ELF-1 (cell line): Measurements from ENCODE around the gene KRTAP9-4.
"Not testable (repeated sequence)": the region's sequence is repeated elsewhere in the genome, so short reads cannot be mapped to it uniquely, and the experiment has no call there.

Experiments used
- DNase-seq: peaks from one replicate; pipeline ENCODE4 v3.0.0-alpha.2; 2016; ENCODE audit warnings: low read depth, low spot score

Gene KRTAP9-4

DNA sequence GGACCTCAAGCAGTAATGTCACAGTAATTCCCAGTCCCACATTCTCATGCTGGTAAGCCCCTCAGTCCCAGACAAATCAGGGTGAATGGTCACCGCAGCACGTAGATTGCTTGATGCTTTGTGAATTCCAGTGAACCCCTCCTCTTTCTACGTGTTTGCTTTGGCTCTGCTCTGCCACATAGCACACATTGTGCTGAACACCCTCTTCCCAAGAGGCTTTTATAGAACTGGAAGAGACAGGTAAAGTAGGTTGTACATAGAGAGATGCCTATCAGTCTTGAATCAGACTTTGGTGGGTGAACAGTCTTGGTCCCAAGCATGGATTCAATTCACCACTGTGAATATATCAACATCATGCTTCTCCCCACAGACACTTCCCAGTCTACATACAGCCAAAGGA, 15.1 kb downstream of the KRTAP9-4 start:
- no peak for DNase-seq

DNA sequence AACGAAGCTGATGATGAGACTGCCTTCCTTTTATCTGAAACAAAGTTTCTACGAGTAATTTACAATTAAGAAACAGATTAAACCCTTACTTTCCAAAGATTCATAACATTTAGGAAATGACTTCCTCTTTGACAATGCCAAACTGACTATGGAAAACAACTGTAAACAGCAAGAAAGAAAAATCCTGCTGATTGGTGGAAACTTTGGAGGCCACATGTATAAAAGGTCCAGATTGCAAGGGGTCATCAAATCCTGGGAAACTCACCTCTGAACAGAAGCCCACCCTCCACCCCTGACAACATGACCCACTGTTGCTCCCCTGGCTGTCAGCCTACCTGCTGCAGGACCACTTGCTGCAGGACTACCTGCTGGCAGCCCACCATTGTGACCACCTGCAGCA, 15.6 kb downstream of the KRTAP9-4 start, which contains the start of gene KRTAP9-6:
Gene KRTAP9-6, plus strand, starts transcription at position 301 of the 400 bp plus-strand sequence. Its CDS starts 0 bp downstream, at position 301.
- no peak for DNase-seq

DNA sequence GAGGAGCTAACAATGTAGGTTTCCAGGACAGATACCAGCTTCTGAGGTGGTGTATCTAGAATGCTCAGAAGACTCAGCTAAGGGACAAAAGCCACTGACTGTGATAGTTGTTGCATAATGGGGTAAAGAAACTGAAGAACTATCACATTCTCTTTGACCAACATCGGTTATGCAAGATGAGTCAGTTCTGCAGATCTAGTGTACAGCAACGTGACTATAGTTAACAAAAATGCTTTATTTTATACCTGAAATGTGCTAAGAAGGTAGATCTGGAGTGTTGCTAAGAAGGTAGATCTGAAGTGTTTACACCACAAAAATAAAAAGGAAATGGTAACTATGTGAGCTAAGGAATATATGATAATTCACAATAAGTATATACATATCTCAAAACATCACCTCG, 18.2 kb downstream of the KRTAP9-4 start:
- no peak for DNase-seq

DNA sequence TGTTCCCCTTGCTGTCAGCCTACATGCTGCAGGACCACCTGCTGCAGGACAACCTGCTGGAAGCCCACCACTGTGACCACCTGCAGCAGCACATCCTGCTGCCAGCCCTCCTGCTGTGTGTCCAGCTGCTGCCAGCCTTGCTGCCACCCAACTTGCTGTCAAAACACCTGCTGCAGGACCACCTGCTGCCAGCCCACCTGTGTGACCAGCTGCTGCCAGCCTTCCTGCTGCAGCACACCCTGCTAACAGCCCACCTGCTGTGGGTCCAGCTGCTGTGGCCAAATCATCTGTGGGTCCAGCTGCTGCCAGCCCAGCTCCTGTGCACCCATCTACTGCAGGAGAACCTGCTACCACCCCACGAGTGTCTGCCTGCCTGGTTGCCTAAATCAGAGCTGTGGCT, 21.8 kb downstream of the KRTAP9-4 start:
- DNase-seq: not testable (repeated sequence)

DNA sequence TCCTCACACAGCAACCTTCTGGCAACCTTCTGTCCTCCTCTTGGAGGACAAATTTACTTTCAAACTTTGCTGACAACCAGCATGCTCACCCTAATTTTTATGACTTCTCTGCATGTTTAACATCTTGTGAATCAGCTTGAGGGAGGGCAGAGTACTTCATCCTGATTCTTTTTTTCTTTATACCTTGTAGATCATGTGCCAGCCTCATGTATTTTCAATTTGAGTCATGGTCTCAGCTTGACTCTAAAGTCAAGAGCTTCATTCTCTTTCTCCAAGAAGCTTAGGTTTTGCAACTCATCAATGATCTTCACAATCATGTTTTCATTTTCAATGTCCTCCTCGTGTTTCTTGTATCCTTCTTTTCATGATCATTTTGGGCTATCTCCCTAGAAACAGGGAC, 22.4 kb downstream of the KRTAP9-4 start:
- no peak for DNase-seq

DNA sequence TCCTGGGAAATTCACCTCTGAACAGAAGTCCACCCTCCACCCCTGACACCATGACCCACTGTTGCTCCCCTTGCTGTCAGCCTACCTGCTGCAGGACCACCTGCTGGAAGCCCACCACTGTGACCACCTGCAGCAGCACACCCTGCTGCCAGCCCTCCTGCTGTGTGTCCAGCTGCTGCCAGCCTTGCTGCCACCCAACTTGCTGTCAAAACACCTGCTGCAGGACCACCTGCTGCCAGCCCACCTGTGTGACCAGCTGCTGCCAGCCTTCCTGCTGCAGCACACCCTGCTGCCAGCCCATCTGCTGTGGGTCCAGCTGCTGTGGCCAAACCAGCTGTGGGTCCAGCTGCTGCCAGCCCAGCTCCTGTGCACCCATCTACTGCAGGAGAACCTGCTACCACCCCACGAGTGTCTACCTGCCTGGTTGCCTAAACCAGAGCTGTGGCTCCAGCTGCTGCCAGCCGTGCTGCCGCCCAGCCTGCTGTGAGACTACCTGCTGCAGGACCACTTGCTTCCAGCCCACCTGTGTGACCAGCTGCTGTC, 26.2 kb downstream of the KRTAP9-4 start, which contains the start of gene KRTAP9-7:
Gene KRTAP9-7, plus strand, starts transcription at position 51 of the 543 bp plus-strand sequence. Its CDS starts 0 bp downstream, at position 51.
- DNase-seq: not testable (repeated sequence)

DNA sequence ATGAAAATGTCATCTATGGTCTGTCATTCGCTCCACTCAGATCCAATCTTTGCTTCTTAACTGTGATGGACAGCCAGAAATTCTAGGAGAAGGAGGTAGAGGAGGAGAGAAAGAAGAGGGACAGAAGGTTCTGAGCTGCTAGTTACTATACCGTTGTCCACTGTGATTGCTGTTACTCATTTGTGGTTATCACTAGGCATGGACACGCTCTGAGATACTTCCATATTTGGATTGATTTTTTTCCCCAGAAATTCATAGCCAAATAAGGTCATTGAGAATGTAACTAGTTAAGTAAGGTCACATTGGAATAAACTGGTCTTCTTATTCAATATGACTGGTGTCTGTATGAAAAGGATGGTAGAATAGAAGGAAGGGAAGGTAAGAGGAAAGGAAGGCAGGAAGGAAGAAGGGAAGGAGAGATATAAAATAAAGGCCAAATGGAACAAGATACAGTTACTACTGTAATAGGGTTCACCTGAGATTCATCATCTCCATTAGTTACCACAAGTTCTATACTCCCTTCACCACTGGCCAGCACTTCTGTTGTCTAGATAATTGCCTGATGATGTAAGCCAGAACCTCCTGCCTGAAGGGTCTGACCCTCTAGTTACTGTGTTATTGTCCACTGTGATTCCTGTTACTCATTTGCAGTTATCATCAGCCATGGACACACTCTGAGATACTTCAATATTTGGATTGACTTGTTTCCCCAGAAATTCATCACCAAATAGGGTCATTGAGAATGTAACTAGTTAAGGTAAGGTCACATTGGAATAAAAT, 28.9 kb downstream of the KRTAP9-4 start:
- no peak for DNase-seq

DNA sequence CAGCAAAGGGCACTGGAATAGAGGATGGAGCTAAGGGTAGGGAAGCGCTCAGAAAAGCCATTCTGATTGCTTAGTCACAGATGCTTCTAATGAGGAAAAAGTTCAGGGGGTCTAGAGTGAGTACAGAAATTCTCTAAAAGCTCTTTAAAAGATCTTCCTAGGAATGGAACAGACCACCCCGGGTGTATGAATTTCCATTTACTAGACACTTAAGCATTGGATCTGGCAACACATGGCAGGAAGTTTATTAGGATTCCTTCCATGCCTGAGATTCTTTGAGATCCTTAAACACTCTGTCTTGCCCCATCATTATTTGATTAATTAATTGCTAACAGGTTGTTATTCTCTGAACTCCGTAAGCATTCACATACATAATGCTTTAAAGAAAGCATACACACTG, 34.6 kb downstream of the KRTAP9-4 start:
- no peak for DNase-seq

DNA sequence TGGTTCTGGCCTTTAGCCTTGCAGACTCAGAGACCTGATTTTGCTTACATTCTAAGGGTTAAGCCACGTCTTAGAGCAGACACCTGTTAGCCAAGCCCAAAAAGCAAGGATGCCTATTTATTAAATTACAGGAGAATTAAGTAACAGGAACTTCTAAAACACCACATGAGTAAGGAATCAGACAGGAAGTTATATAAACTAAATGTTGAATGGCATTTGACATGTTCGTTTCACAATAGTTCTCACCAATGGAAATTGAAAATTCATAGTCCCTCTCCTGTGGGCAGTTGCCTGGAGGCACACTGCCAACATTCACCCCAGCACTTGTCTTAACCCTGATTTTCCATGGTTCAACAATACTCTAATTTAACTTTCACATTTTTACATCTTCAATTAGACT, 35.1 kb downstream of the KRTAP9-4 start:
- no peak for DNase-seq

DNA sequence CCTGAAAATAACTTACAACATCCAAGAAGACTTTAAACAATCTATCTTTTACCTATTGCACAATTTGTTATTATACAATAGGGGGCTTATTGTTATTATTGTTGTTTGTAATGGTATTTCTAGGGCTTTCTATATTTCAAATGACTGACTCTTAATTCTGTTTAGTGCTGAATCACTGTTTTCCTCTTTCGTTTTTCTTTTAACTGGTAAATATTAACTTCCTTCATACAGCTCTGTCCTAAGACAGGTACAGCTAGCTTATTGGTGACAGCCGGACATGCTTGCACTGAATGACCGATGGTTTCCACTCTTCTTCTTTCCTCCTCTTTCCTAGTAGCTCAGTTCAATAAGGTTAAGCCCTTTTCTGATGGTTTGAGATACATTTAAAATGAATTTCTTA, 37.6 kb downstream of the KRTAP9-4 start:
- DNase-seq: no peak

DNA sequence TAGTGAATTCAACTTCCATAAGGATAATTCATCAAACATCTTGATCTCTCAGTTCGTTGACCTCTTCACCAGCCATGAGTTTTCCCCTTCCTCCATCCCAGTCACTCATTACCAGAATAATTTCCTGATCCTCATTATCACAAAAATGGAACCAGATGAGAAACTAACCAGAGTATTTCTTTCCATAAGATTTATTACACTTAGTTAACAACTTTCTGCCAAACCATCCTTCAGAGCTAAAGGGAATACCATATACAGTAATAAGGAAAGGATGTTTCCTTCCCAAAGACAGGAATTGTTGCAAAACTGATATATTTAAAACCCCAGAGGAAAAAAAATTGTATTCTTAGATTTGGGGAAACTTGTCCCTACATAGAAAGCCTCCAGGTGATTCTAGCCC, 44.5 kb downstream of the KRTAP9-4 start:
- no peak for DNase-seq

DNA sequence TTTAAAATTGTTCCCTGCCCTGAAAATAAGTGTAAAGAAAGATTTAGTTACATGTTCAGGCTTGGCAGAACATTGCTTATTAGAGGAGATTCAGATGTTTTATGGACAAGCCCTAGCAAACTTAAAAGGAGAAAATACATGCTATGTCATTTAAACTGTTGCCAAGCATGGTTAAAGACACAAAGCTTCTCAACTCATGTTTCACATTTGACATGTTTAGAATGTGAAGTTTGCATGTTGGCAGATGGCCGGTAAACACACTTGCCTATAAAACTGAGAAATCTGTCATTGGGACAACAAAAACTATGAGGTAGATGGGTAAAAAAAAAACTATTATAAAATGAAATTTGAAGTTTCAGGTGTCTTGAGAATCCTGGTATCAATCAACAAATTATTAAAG, 47.4 kb downstream of the KRTAP9-4 start:
- no peak for DNase-seq

DNA sequence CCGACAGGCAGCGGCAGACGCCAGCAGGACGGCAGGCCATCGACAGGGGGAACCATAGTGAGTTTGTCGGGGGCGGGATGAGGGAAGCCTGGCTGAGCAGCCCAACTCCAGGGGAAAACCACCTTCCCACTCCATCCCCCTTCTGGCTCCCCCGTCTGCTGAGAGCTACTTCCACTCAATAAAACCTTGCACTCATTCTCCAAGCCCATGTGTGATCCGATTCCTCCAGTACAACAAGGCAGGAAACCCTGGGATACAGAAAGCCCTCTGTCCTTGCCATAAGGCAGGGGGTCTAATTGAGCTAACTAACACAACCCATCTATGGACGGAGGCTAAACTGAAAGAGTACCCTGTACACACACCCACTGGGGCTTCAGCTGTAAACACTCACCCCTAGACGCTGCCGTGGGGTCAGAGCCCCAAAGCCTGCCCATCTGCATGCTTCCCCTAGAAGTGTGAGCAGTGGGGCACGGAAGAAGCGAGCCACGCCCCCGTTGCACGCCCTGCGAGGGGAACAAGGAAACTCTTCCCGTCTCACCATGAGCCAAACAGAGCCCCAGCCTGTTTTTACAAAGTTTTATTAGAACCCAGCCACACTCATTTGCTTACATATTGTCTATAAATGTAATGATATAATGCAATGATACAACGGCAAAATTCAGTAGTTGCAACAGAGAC, 49.1 kb downstream of the KRTAP9-4 start:
- no peak for DNase-seq
